Endothelial cell of umbilical vein (primary cell): ENCODE data around the gene SMIM8.
"Not testable (repeated sequence)": the region's sequence is repeated elsewhere in the genome, so short reads cannot be mapped to it uniquely, and the experiment has no call there.

ENCODE experiments used
- CTCF ChIP-seq, 2 donors: IDR thresholded peaks; 1 replicate in 1 of 2; 2 replicates in 1 of 2; pipeline ENCODE4 v1.5.1; 2011; ENCODE audit warnings: low read length in 2 of 2, mild to moderate bottlenecking in 2 of 2, moderate library complexity in 2 of 2, control low read depth in 1 of 2, inconsistent platforms in 1 of 2, low read depth in 1 of 2; ENCODE audit not compliant: insufficient read depth in 1 of 2; ENCODE audit errors: extremely low read depth in 1 of 2
- MAX ChIP-seq: IDR thresholded peaks from 2 replicates; pipeline ENCODE4 v1.6.1; 2011; ENCODE audit not compliant: insufficient read depth, insufficient read length

DNA sequence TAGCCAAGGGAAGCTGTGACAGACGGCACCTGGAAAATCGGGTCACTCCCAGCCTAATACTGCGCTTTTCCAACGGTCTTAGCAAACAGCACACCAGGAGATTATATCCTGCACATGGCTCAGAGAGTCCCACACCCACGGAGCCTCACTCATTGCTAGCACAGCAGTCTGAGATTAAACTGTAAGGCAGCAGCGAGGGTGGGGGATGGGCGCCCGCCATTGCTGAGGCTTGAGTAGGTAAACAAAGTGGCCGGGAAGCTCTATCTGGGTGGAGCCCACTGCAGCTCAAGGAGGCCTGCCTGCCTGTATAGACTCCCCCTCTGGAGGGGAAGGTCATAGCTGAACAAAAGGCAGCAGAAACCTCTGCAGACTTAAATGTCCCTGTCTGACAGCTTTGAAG, 21.1 kb upstream of the SMIM8 start:
- TF ChIP-seq CTCF (IDR thresholded peaks at IDR 0.05; ENCODE audit: extremely low read depth in 1 of 2, insufficient read depth in 1 of 2, low read depth in 1 of 2, low read length in 2 of 2); MAX: not testable (repeated sequence)
